Measurements from ENCODE around the gene KRT73. TPM values are rescaled to one million over a fixed set of nuclear protein-coding genes. Genes with fewer than 3 reads are reported as not detected.

KRT73 gene
- total RNA-seq (2021) (not detected in 3 replicates), Bru-seq, nascent RNA (not detected)
- long read RNA-seq, experiment 1 = 0 reads
- long read RNA-seq, experiment 2 = 0 reads
- long read RNA-seq, experiment 3 = 0 reads

DNA sequence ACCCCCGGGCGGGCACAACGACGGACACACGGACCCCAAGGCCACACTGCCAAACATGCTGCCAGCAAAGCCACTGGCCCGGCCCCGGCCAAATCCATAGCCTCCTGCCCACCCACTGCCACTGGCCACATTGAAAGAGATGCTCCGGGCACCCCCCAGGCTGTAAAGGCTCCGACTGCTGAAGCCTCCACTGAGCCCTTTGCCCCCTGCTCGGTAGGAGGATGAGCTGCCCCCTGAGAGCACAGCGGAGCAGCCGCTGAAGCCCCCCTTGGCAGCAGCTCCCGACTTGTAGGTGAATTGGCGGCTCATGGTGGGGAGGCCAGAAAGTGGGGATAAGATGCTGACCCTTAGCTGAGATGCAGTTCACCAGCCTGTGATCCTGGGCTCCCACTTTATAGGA is at the start of gene KRT73:
Gene KRT73, minus strand, starts transcription at position 344 of the 400 bp plus-strand sequence. Its CDS starts 35 bp downstream, at position 309.
- no peak within 1 kb of the TSS for H3K27ac Mint-ChIP-seq
- DNase-seq (ENCODE audit: low spot score) = no peak
- H3K4me1 Mint-ChIP-seq = no peaks in the 10 kb centered on the region
- ChIA-PET POLR2A (no interaction called here), CTCF (interaction anchor here (1.5 to 2.4 kb wide), 3 partner anchors 247 to 261 kb away, joined by 4 to 7 read pairs (median 5); no protein-coding TSS in a partner anchor)
- no peaks in the 10 kb centered on the region for H3K27me3 Mint-ChIP-seq (ENCODE audit: low read depth)
- ATAC-seq = no peak
- no peak for TF ChIP-seq CREB1 (CRISPR knock-in tag; IDR thresholded peaks at IDR 0.05)
- TF ChIP-seq RELA (CRISPR knock-in tag; IDR thresholded peaks at IDR 0.05; ENCODE audit: borderline replicate concordance) = no peak
- H3K36me3 Mint-ChIP-seq = no peaks in the 10 kb centered on the region
- H3K9me3 Mint-ChIP-seq = no peaks in the 10 kb centered on the region
- H3K4me3 Mint-ChIP-seq = no peak within 1 kb of the TSS

DNA sequence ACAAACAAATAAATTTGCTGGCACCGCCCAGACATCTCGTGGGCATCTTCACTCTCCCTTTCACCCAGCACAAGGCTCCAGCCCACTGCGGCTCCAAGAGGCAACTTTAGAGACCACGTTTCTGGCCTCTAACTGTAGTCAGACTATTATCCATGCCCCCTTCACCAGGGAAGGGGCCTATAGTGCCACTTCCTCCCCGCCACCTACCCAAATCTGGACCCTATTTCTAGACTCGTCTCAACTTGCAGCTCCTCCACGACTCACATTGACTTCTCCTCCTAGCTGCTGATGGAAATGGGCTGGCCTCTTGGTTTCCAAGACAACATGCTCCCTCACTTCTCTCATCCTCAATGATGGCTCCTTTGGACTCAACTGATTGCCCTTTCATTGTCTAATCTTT is 49.6 kb upstream of the KRT73 start:
- no peak for DNase-seq (ENCODE audit: low spot score)
- ChIA-PET POLR2A (no interaction called here), CTCF (interaction anchor here (0.8 to 3.7 kb wide), 6 partner anchors 47 to 272 kb away, joined by 3 to 22 read pairs (median 12); no protein-coding TSS in a partner anchor)
- ATAC-seq = no peak
- H3K4me1 Mint-ChIP-seq = no peaks in the 10 kb centered on the region
- no peaks in the 10 kb centered on the region for H3K36me3 Mint-ChIP-seq
- no peak for TF ChIP-seq SP1 (CRISPR knock-in tag; conservative IDR thresholded peaks at IDR 0.05)
- TF ChIP-seq, protein P1, sequence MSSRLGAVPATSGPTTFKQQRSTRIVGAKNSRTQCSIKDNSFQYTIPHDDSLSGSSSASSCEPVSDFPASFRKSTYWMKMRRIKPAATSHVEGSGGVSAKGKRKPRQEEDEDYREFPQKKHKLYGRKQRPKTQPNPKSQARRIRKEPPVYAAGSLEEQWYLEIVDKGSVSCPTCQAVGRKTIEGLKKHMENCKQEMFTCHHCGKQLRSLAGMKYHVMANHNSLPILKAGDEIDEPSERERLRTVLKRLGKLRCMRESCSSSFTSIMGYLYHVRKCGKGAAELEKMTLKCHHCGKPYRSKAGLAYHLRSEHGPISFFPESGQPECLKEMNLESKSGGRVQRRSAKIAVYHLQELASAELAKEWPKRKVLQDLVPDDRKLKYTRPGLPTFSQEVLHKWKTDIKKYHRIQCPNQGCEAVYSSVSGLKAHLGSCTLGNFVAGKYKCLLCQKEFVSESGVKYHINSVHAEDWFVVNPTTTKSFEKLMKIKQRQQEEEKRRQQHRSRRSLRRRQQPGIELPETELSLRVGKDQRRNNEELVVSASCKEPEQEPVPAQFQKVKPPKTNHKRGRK (CRISPR knock-in tag; IDR thresholded peaks at IDR 0.05; ENCODE audit: borderline replicate concordance) = no peak
- TF ChIP-seq ZNF121 (CRISPR knock-in tag; IDR thresholded peaks at IDR 0.05) = no peak
- TF ChIP-seq, protein P2, sequence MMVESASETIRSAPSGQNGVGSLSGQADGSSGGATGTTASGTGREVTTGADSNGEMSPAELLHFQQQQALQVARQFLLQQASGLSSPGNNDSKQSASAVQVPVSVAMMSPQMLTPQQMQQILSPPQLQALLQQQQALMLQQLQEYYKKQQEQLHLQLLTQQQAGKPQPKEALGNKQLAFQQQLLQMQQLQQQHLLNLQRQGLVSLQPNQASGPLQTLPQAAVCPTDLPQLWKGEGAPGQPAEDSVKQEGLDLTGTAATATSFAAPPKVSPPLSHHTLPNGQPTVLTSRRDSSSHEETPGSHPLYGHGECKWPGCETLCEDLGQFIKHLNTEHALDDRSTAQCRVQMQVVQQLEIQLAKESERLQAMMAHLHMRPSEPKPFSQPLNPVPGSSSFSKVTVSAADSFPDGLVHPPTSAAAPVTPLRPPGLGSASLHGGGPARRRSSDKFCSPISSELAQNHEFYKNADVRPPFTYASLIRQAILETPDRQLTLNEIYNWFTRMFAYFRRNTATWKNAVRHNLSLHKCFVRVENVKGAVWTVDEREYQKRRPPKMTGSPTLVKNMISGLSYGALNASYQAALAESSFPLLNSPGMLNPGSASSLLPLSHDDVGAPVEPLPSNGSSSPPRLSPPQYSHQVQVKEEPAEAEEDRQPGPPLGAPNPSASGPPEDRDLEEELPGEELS (CRISPR knock-in tag; IDR thresholded peaks at IDR 0.05) = no peak
- no peak for TF ChIP-seq ZNF671 (CRISPR knock-in tag; IDR thresholded peaks at IDR 0.05)
- no peak for TF ChIP-seq ZBTB21 (CRISPR knock-in tag; IDR thresholded peaks at IDR 0.05; ENCODE audit: borderline replicate concordance)
- TF ChIP-seq, protein P3, sequence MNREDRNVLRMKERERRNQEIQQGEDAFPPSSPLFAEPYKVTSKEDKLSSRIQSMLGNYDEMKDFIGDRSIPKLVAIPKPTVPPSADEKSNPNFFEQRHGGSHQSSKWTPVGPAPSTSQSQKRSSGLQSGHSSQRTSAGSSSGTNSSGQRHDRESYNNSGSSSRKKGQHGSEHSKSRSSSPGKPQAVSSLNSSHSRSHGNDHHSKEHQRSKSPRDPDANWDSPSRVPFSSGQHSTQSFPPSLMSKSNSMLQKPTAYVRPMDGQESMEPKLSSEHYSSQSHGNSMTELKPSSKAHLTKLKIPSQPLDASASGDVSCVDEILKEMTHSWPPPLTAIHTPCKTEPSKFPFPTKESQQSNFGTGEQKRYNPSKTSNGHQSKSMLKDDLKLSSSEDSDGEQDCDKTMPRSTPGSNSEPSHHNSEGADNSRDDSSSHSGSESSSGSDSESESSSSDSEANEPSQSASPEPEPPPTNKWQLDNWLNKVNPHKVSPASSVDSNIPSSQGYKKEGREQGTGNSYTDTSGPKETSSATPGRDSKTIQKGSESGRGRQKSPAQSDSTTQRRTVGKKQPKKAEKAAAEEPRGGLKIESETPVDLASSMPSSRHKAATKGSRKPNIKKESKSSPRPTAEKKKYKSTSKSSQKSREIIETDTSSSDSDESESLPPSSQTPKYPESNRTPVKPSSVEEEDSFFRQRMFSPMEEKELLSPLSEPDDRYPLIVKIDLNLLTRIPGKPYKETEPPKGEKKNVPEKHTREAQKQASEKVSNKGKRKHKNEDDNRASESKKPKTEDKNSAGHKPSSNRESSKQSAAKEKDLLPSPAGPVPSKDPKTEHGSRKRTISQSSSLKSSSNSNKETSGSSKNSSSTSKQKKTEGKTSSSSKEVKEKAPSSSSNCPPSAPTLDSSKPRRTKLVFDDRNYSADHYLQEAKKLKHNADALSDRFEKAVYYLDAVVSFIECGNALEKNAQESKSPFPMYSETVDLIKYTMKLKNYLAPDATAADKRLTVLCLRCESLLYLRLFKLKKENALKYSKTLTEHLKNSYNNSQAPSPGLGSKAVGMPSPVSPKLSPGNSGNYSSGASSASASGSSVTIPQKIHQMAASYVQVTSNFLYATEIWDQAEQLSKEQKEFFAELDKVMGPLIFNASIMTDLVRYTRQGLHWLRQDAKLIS (CRISPR knock-in tag; IDR thresholded peaks at IDR 0.05; ENCODE audit: borderline replicate concordance) = no peak
- no peak for TF ChIP-seq GABPB1 (CRISPR knock-in tag; IDR thresholded peaks at IDR 0.05)
- no peak for TF ChIP-seq ZNF263 (CRISPR knock-in tag; IDR thresholded peaks at IDR 0.05; ENCODE audit: low read depth)
- TF ChIP-seq, protein P4, sequence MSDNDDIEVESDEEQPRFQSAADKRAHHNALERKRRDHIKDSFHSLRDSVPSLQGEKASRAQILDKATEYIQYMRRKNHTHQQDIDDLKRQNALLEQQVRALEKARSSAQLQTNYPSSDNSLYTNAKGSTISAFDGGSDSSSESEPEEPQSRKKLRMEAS (CRISPR knock-in tag; IDR thresholded peaks at IDR 0.05) = no peak
- TF ChIP-seq, protein P5, sequence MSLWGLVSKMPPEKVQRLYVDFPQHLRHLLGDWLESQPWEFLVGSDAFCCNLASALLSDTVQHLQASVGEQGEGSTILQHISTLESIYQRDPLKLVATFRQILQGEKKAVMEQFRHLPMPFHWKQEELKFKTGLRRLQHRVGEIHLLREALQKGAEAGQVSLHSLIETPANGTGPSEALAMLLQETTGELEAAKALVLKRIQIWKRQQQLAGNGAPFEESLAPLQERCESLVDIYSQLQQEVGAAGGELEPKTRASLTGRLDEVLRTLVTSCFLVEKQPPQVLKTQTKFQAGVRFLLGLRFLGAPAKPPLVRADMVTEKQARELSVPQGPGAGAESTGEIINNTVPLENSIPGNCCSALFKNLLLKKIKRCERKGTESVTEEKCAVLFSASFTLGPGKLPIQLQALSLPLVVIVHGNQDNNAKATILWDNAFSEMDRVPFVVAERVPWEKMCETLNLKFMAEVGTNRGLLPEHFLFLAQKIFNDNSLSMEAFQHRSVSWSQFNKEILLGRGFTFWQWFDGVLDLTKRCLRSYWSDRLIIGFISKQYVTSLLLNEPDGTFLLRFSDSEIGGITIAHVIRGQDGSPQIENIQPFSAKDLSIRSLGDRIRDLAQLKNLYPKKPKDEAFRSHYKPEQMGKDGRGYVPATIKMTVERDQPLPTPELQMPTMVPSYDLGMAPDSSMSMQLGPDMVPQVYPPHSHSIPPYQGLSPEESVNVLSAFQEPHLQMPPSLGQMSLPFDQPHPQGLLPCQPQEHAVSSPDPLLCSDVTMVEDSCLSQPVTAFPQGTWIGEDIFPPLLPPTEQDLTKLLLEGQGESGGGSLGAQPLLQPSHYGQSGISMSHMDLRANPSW (CRISPR knock-in tag; conservative IDR thresholded peaks at IDR 0.05; ENCODE audit: low read depth) = no peak
- TF ChIP-seq, protein P6, sequence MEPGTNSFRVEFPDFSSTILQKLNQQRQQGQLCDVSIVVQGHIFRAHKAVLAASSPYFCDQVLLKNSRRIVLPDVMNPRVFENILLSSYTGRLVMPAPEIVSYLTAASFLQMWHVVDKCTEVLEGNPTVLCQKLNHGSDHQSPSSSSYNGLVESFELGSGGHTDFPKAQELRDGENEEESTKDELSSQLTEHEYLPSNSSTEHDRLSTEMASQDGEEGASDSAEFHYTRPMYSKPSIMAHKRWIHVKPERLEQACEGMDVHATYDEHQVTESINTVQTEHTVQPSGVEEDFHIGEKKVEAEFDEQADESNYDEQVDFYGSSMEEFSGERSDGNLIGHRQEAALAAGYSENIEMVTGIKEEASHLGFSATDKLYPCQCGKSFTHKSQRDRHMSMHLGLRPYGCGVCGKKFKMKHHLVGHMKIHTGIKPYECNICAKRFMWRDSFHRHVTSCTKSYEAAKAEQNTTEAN (CRISPR knock-in tag; IDR thresholded peaks at IDR 0.05) = no peak
- TF ChIP-seq ZNF416 (CRISPR knock-in tag; IDR thresholded peaks at IDR 0.05) = no peak
- no peak for TF ChIP-seq ATF1 (CRISPR knock-in tag; IDR thresholded peaks at IDR 0.05)
- TF ChIP-seq, protein P7, sequence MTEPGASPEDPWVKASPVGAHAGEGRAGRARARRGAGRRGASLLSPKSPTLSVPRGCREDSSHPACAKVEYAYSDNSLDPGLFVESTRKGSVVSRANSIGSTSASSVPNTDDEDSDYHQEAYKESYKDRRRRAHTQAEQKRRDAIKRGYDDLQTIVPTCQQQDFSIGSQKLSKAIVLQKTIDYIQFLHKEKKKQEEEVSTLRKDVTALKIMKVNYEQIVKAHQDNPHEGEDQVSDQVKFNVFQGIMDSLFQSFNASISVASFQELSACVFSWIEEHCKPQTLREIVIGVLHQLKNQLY (CRISPR knock-in tag; IDR thresholded peaks at IDR 0.05) = no peak
- no peak for TF ChIP-seq CREM (CRISPR knock-in tag; IDR thresholded peaks at IDR 0.05)
- H3K4me3 Mint-ChIP-seq = no peak overlapping the region
- H3K27ac Mint-ChIP-seq = no peak overlapping the region
- H3K9me3 Mint-ChIP-seq = no peaks in the 10 kb centered on the region
- peaks cover 2% of the 10 kb centered on the region; the same call in 1 of the 2 replicates for H3K27me3 Mint-ChIP-seq (ENCODE audit: low read depth)
